H1 (cell line): Measurements from ENCODE around the gene C18orf63. TPM values are rescaled to one million over a fixed set of nuclear protein-coding genes. Genes with fewer than 3 reads are reported as not detected.

Experiments
- CTCF ChIA-PET: fragments of 300-600 bp; sonication (Branson Sonifier 250); formaldehyde crosslinking; loops from one replicate; lab custom pipeline; 2021; ENCODE audit not compliant: partially characterized antibody; lab: Charles Lee
- POLR2A ChIA-PET: fragments of 300-600 bp; sonication (Branson Sonifier 250); formaldehyde crosslinking; loops from one replicate; lab custom pipeline; 2021; ENCODE audit warnings: inconsistent platforms; ENCODE audit not compliant: partially characterized antibody; lab: Charles Lee
- DNase-seq, 2 experiments: peaks; one replicate each; pipeline versions ENCODE4 v3.0.0 to v3.0.0-alpha.2; 2010 to 2022; ENCODE audit warnings: low spot score in 2 of 2, low read depth in 1 of 2, mixed read lengths in 1 of 2
- FAIRE-seq: peaks from 2 replicates; lab custom pipeline; 2011; peaks lifted over from hg19 to GRCh38; lab: Jason Lieb, UNC
- H2AFZ ChIP-seq: 2 replicates; pipeline ENCODE4 v1.8.1; 2012; ENCODE audit warnings: low read length, inconsistent platforms
- H2AK5ac ChIP-seq: 2 replicates; pipeline ENCODE4 v1.6.1; 2013; ENCODE audit warnings: low read depth, low read length
- H2BK120ac ChIP-seq: replicated peaks from 2 replicates; pipeline ENCODE3; 2013; ENCODE audit warnings: low read depth, low read length, inconsistent platforms
- H2BK12ac ChIP-seq: 2 replicates; pipeline ENCODE4 v1.6.1; 2013; ENCODE audit warnings: low read depth, low read length
- H2BK15ac ChIP-seq: 2 replicates; pipeline ENCODE4 v1.6.1; 2013; ENCODE audit warnings: low read length
- H2BK20ac ChIP-seq: 2 replicates; pipeline ENCODE4 v1.6.1; 2013; ENCODE audit warnings: low read length
- H2BK5ac ChIP-seq: 2 replicates; pipeline ENCODE4 v1.6.1; 2013; ENCODE audit warnings: low read depth, low read length
- H3K14ac ChIP-seq: 2 replicates; pipeline ENCODE4 v1.6.1; 2013; ENCODE audit warnings: inconsistent platforms; ENCODE audit not compliant: insufficient read length
- H3K18ac ChIP-seq: 2 replicates; pipeline ENCODE4 v1.6.1; 2013; ENCODE audit warnings: low read length; ENCODE audit errors: extremely low read depth
- H3K23ac ChIP-seq: 2 replicates; pipeline ENCODE4 v1.6.1; 2013; ENCODE audit warnings: inconsistent platforms; ENCODE audit not compliant: insufficient read length
- H3K23me2 ChIP-seq: 2 replicates; pipeline ENCODE4 v1.6.1; 2013; ENCODE audit warnings: low read depth, low read length
- H3K27ac ChIP-seq: 2 replicates; pipeline ENCODE4 v1.6.1; 2011; ENCODE audit warnings: low read depth, low read length, inconsistent platforms
- H3K27me3 ChIP-seq, 4 experiments: replicated peaks in 1 of 4; 1 replicate in 1 of 4; 2 replicates in 3 of 4; pipeline versions ENCODE4 v1.6.1 to v1.8.1; 2011 to 2013; ENCODE audit warnings: low read length in 3 of 4, mild to moderate bottlenecking in 3 of 4, inconsistent platforms in 2 of 4, mixed read lengths in 2 of 4, moderate library complexity in 1 of 4; ENCODE audit not compliant: control insufficient read depth in 3 of 4, insufficient read depth in 3 of 4; ENCODE audit errors: extremely low read depth in 1 of 4
- H3K36me3 ChIP-seq, 4 experiments: 2 replicates each; pipeline versions ENCODE4 v1.6.1 to v1.8.1; 2011 to 2013; ENCODE audit warnings: mild to moderate bottlenecking in 4 of 4, low read length in 3 of 4, moderate library complexity in 2 of 4, control low read depth in 1 of 4, inconsistent platforms in 1 of 4; ENCODE audit not compliant: insufficient read depth in 4 of 4, control insufficient read depth in 2 of 4
- H3K4ac ChIP-seq: replicated peaks from 2 replicates; pipeline ENCODE3; 2013; ENCODE audit warnings: low read length, low read depth, mixed read lengths, inconsistent platforms; ENCODE audit not compliant: insufficient read length
- H3K4me1 ChIP-seq, 4 experiments: replicated peaks in 1 of 4; 1 replicate in 1 of 4; 2 replicates in 3 of 4; pipeline versions ENCODE4 v1.6.1 to v1.8.1; 2011 to 2013; ENCODE audit warnings: low read length in 3 of 4, inconsistent platforms in 2 of 4, mixed read lengths in 1 of 4; ENCODE audit not compliant: insufficient read depth in 4 of 4, control insufficient read depth in 3 of 4
- H3K4me2 ChIP-seq, 2 experiments: 2 replicates each; pipeline versions ENCODE4 v1.6.1 to v1.8.1; 2011 to 2013; ENCODE audit warnings: low read depth in 2 of 2, low read length in 2 of 2, control low read depth in 1 of 2, inconsistent platforms in 1 of 2, mild to moderate bottlenecking in 1 of 2; ENCODE audit not compliant: insufficient read depth in 1 of 2
- H3K4me3 ChIP-seq, 4 experiments: fragments of 200-600, 300-600 bp in 1 of 4; sonication (generic), shearing (Covaris generic), sonication (Bioruptor Twin) in 1 of 4; 2 replicates each; pipeline versions ENCODE4 v1.5.1 to v1.8.1; 2011 to 2016; ENCODE audit warnings: low read length in 4 of 4, low read depth in 3 of 4, control low read depth in 2 of 4, inconsistent platforms in 2 of 4, mild to moderate bottlenecking in 2 of 4, mixed read lengths in 1 of 4, moderate library complexity in 1 of 4; ENCODE audit not compliant: insufficient read depth in 2 of 4; ENCODE audit errors: extremely low read depth in 1 of 4
- H3K56ac ChIP-seq: replicated peaks from 2 replicates; pipeline ENCODE3; 2013; ENCODE audit warnings: low read depth, mild to moderate bottlenecking, mixed read lengths, low read length, inconsistent platforms; ENCODE audit not compliant: insufficient read length
- H3K79me1 ChIP-seq: 2 replicates; pipeline ENCODE4 v1.6.1; 2013; ENCODE audit warnings: low read depth, low read length, control low read depth
- H3K79me2 ChIP-seq, 2 experiments: 2 replicates each; pipeline versions ENCODE4 v1.6.1 to v1.8.1; 2012 to 2013; ENCODE audit warnings: low read length in 2 of 2, mild to moderate bottlenecking in 2 of 2, inconsistent platforms in 1 of 2; ENCODE audit not compliant: insufficient read depth in 2 of 2, control insufficient read depth in 1 of 2
- H3K9ac ChIP-seq, 4 experiments: replicated peaks in 1 of 4; 1 replicate in 1 of 4; 2 replicates in 3 of 4; pipeline versions ENCODE4 v1.6.1 to v1.8.1; 2011 to 2013; ENCODE audit warnings: low read depth in 3 of 4, low read length in 3 of 4, control low read depth in 2 of 4, mild to moderate bottlenecking in 2 of 4, moderate library complexity in 2 of 4, inconsistent platforms in 1 of 4; ENCODE audit errors: extremely low read depth in 1 of 4
- H3K9me3 ChIP-seq, 2 experiments: 2 replicates each; pipeline versions ENCODE4 v1.6.1 to v1.8.1; 2012 to 2013; ENCODE audit warnings: mild to moderate bottlenecking in 2 of 2, moderate library complexity in 2 of 2, control low read depth in 1 of 2, inconsistent platforms in 1 of 2, low read depth in 1 of 2, low read length in 1 of 2, mixed read lengths in 1 of 2; ENCODE audit not compliant: insufficient read depth in 2 of 2
- H4K20me1 ChIP-seq, 2 experiments: replicated peaks in 1 of 2; 2 replicates each; pipeline versions ENCODE3 to v1.8.1; 2011 to 2013; ENCODE audit warnings: inconsistent platforms in 2 of 2, low read length in 2 of 2, mild to moderate bottlenecking in 1 of 2; ENCODE audit not compliant: insufficient read depth in 2 of 2, control insufficient read depth in 1 of 2
- H4K5ac ChIP-seq: 2 replicates; pipeline ENCODE4 v1.6.1; 2013; ENCODE audit warnings: low read length, low read depth, mixed read lengths, inconsistent platforms; ENCODE audit not compliant: insufficient read length
- H4K8ac ChIP-seq: 2 replicates; pipeline ENCODE4 v1.8.0; 2013; ENCODE audit warnings: mild to moderate bottlenecking, moderate library complexity, low read length, inconsistent platforms; ENCODE audit not compliant: insufficient read depth; ENCODE audit errors: extremely low read depth
- H4K91ac ChIP-seq: replicated peaks from 2 replicates; pipeline ENCODE3; 2013; ENCODE audit warnings: low read length, mixed read lengths, inconsistent platforms; ENCODE audit not compliant: insufficient read length
- CTBP2 ChIP-seq: IDR thresholded peaks from 2 replicates; pipeline ENCODE4 v1.7.0; 2011; ENCODE audit warnings: borderline replicate concordance, mild to moderate bottlenecking, moderate library complexity, mixed read lengths, low read length; ENCODE audit not compliant: insufficient read depth, insufficient read length
- GTF2F1 ChIP-seq: IDR thresholded peaks from 2 replicates; pipeline ENCODE4 v1.6.1; 2012; ENCODE audit warnings: low read depth, low read length, improper control_type of control experiment, borderline replicate concordance
- RAD21 ChIP-seq, 2 experiments: IDR thresholded peaks in 1 of 2; conservative IDR thresholded peaks in 1 of 2; 2 replicates each; pipeline ENCODE4 v1.6.1; 2011; ENCODE audit warnings: low read depth in 2 of 2, low read length in 2 of 2, improper control_type of control experiment in 1 of 2, inconsistent platforms in 1 of 2, mild to moderate bottlenecking in 1 of 2, moderate library complexity in 1 of 2
- SP4 ChIP-seq: IDR thresholded peaks from 2 replicates; pipeline ENCODE4 v1.6.1; 2012; ENCODE audit warnings: low read length, inconsistent platforms
- WGBS, 2 experiments: shearing (Covaris generic) in 1 of 2; methylation state at CpG; one replicate each; pipeline versions ENCODE4 v1.1.6 to v1.1.7; 2013 to 2015; ENCODE audit warnings: low lambda C conversion rate in 2 of 2, mixed read lengths in 2 of 2, inconsistent platforms in 1 of 2, low coverage in 1 of 2, missing lambda C conversion rate in 1 of 2; ENCODE audit not compliant: insufficient replicate concordance in 2 of 2, insufficient coverage in 1 of 2, insufficient read length in 1 of 2; ENCODE audit errors: extremely low coverage in 1 of 2, missing lambda C conversion rate in 1 of 2; 5-methylcytosine and 5-hydroxymethylcytosine counted together
- polyA plus RNA-seq, 7 experiments: library from polyadenylated mRNA; depleted of rRNA in 3 of 7; stranded (reverse) in 5 of 7; unstranded in 2 of 7; fragments of >200 nt in 5 of 7; fragments of 200-250 nt in 2 of 7; gene quantifications; 1 replicate in 5 of 7; 2 replicates in 1 of 7; 4 replicates in 1 of 7; pipeline versions ENCODE4 v1.2.1 to v1.2.3, GENCODE V29; 2011 to 2013; ENCODE audit warnings: missing spikeins in 2 of 7, mixed read lengths in 2 of 7
- total RNA-seq: library from RNA; stranded (reverse); fragmentation: NEBNext Ultra II Directional; extraction: Animal tissue kit (Norgen Biotek cat#: 25700); gene quantifications from 2 replicates; pipeline ENCODE4 v1.2.1, GENCODE V29; 2021

The C18orf63 gene
- total and polyA plus RNA-seq, 2 of the 8 experiments (the other 6 are each of a cell fraction or from before 2014, with no cell fraction given): not detected

DNA sequence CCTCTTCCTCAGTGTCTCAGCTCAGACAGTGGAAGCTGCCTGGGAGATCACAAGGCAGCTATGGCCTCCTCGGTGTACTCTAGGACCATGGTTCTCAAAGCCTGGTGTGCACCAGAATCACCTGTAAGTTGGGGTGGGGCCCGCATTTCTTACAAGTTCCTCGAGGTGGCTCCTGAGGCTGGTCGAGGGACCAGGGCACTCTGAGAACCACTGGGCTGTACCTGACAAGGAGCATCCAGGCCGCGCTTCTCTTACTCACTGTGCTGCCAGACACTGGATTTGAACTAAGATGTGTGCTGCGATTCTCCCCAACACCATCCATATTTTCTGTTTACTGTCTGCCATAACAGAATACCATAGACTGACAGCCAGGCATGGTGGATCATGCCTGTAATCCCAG lies 81.9 kb downstream of the C18orf63 start:
- Histone ChIP-seq H4K20me1 (no peaks in the 10 kb centered on the region), H3K4me1 (no peaks in the 10 kb centered on the region; a peak in 1 of 7 replicates), H3K4me2 (no peak overlapping the region), H2BK5ac (no peak overlapping the region), H3K23me2 (no peaks in the 10 kb centered on the region), H2BK15ac (no peak overlapping the region), H3K23ac (no peak overlapping the region), H2BK20ac (no peak overlapping the region), H3K14ac (no peak overlapping the region), H3K56ac (no peak overlapping the region), H2BK12ac (no peak overlapping the region), H2AFZ (no peak overlapping the region), H3K18ac (no peak overlapping the region), H3K9me3 (no peaks in the 10 kb centered on the region), H4K8ac (no peak overlapping the region), H4K5ac (no peak overlapping the region), H3K79me2 (no peaks in the 10 kb centered on the region), H3K9ac (no peak overlapping the region), H4K91ac (no peak overlapping the region), H3K79me1 (no peaks in the 10 kb centered on the region), H3K4me3 (no peak overlapping the region), H3K27me3 (no peaks in the 10 kb centered on the region), H3K36me3 (no peaks in the 10 kb centered on the region), H3K4ac (no peak overlapping the region), H2BK120ac (no peak overlapping the region), H2AK5ac (no peak overlapping the region), H3K27ac (no peak overlapping the region)
- ChIA-PET CTCF (no interaction called here), POLR2A (no interaction called here)
- DNase-seq (no peak), FAIRE-seq (no peak)
- WGBS, 2 experiments: 85% methylated on average over 7 of the region's 7 CpGs; no CpG with 5 or more reads in 1 of the 2 experiments
- TF ChIP-seq GTF2F1 (no peak), RAD21 (IDR thresholded peaks at IDR 0.05 in 1 of 2, conservative IDR thresholded peaks at IDR 0.05 in 1 of 2; ENCODE audit: low read depth in 2 of 2, low read length in 2 of 2) (peak in 1 of 2 experiments; percentile 25; a peak in 2 of 4 replicates), SP4 (no peak), CTBP2 (no peak)
